Body of pancreas (tissue), 4 donors: ENCODE measurements around the gene CARD19.

Experiments
- POLR2A ChIP-seq, 3 donors: fragments of 450-650 bp; IDR thresholded peaks; one replicate each; pipeline ENCODE4 v1.6.1; 2016; ENCODE audit warnings: antibody characterized with exemption in 3 of 3, mild to moderate bottlenecking in 2 of 3
- TF ChIP-seq, protein P1 (sequence below), 7 experiments: fragments of 450-650 bp in 4 of 7; fragments of 200-600 bp in 3 of 7; sonication (generic) in 3 of 7; IDR thresholded peaks; one replicate each; pipeline ENCODE4 v1.5.1; 2016 to 2019; ENCODE audit warnings: antibody characterized with exemption in 7 of 7

GRCh38 chr9:93081931-93082330 lies 14.1 kb upstream of the CARD19 start:
- TF ChIP-seq, protein P1, sequence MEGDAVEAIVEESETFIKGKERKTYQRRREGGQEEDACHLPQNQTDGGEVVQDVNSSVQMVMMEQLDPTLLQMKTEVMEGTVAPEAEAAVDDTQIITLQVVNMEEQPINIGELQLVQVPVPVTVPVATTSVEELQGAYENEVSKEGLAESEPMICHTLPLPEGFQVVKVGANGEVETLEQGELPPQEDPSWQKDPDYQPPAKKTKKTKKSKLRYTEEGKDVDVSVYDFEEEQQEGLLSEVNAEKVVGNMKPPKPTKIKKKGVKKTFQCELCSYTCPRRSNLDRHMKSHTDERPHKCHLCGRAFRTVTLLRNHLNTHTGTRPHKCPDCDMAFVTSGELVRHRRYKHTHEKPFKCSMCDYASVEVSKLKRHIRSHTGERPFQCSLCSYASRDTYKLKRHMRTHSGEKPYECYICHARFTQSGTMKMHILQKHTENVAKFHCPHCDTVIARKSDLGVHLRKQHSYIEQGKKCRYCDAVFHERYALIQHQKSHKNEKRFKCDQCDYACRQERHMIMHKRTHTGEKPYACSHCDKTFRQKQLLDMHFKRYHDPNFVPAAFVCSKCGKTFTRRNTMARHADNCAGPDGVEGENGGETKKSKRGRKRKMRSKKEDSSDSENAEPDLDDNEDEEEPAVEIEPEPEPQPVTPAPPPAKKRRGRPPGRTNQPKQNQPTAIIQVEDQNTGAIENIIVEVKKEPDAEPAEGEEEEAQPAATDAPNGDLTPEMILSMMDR (IDR thresholded peaks at IDR 0.05), result no peak
- TF ChIP-seq POLR2A (IDR thresholded peaks at IDR 0.05), result no peak
